GM23338 (cell line): Measurements from ENCODE around the gene LPCAT4. TPM values are rescaled to one million over a fixed set of nuclear protein-coding genes. Genes with fewer than 3 reads are reported as not detected.

Source experiments
- ATAC-seq: fragments of 200-7000 bp; cut with Tn5 transposase; 3 replicates; pipeline ENCODE4 v1.9.1; 2020
- DNase-seq: peaks from one replicate; pipeline ENCODE4 v3.0.0-alpha.2; 2015; ENCODE audit warnings: low spot score
- H2AFZ ChIP-seq: fragments of 200-600 bp; sonication (generic); 2 replicates; pipeline ENCODE4 v1.8.0; 2016; ENCODE audit warnings: antibody characterized with exemption, mild to moderate bottlenecking, moderate library complexity
- H3F3A ChIP-seq: fragments of 200-600 bp; sonication (generic); replicated peaks from 2 replicates; pipeline ENCODE4 v1.8.0; 2017; ENCODE audit warnings: antibody characterized with exemption, mixed run types, low read depth
- H3K27ac ChIP-seq: fragments of 200-600 bp; sonication (generic); 2 replicates; pipeline ENCODE4 v1.6.1; 2016; ENCODE audit warnings: low read depth
- H3K27me3 ChIP-seq: fragments of 200-600 bp; sonication (generic); 2 replicates; pipeline ENCODE4 v1.8.0; 2016; ENCODE audit warnings: mild to moderate bottlenecking, mixed run types, moderate library complexity; ENCODE audit not compliant: insufficient read depth
- H3K36me3 ChIP-seq: fragments of 200-600 bp; sonication (generic); 2 replicates; pipeline ENCODE4 v1.8.0; 2016; ENCODE audit warnings: mild to moderate bottlenecking; ENCODE audit not compliant: insufficient read depth
- H3K4me1 ChIP-seq: fragments of 200-600 bp; sonication (generic); 2 replicates; pipeline ENCODE4 v1.8.0; 2016; ENCODE audit warnings: mild to moderate bottlenecking, moderate library complexity; ENCODE audit not compliant: insufficient read depth
- H3K4me2 ChIP-seq: fragments of 200-600 bp; sonication (generic); 2 replicates; pipeline ENCODE4 v1.7.1; 2017; ENCODE audit warnings: mixed run types
- H3K4me3 ChIP-seq: fragments of 200-600 bp; sonication (generic); 2 replicates; pipeline ENCODE4 v1.6.1; 2016; ENCODE audit warnings: mixed run types
- H3K79me2 ChIP-seq: fragments of 200-600 bp; sonication (generic); replicated peaks from 2 replicates; pipeline ENCODE4 v1.8.0; 2017; ENCODE audit warnings: mild to moderate bottlenecking; ENCODE audit not compliant: insufficient read depth
- H3K9me2 ChIP-seq: fragments of 200-600 bp; sonication (generic); 2 replicates; pipeline ENCODE4 v1.8.0; 2017; ENCODE audit not compliant: insufficient read depth
- H4K20me1 ChIP-seq: fragments of 200-600 bp; sonication (generic); replicated peaks from 2 replicates; pipeline ENCODE4 v1.8.0; 2017; ENCODE audit warnings: mild to moderate bottlenecking; ENCODE audit not compliant: insufficient read depth
- H3K27ac Mint-ChIP-seq: 2 replicates; pipeline ENCODE4 v1.8.0; 2020; ENCODE audit warnings: inconsistent platforms, mild to moderate bottlenecking, moderate library complexity, mixed read lengths
- H3K27me3 Mint-ChIP-seq: 3 replicates; pipeline ENCODE4 v1.8.0; 2022; ENCODE audit warnings: low read depth, mild to moderate bottlenecking, moderate library complexity, mixed read lengths, inconsistent platforms; ENCODE audit not compliant: insufficient read depth, poor library complexity
- H3K36me3 Mint-ChIP-seq: 3 replicates; pipeline ENCODE4 v1.8.0; 2021; ENCODE audit warnings: low read depth, mild to moderate bottlenecking, inconsistent platforms, moderate library complexity, mixed read lengths
- H3K4me1 Mint-ChIP-seq: 3 replicates; pipeline ENCODE4 v1.8.0; 2020; ENCODE audit warnings: mild to moderate bottlenecking, inconsistent platforms, mixed read lengths
- H3K4me3 Mint-ChIP-seq: 3 replicates; pipeline ENCODE4 v1.8.0; 2021; ENCODE audit warnings: moderate library complexity, mild to moderate bottlenecking, inconsistent platforms, mixed read lengths
- H3K9me3 Mint-ChIP-seq: 3 replicates; pipeline ENCODE4 v1.8.0; 2020; ENCODE audit warnings: moderate library complexity, mild to moderate bottlenecking, inconsistent platforms, mixed read lengths
- CREB1 ChIP-seq: fragments of 250-450 bp; sonication (Bioruptor Pico); IDR thresholded peaks from 2 replicates; pipeline ENCODE4 v1.5.0; 2020; ENCODE audit warnings: low read depth, mild to moderate bottlenecking, moderate library complexity
- EZH2phosphoT487 ChIP-seq: fragments of 200-600 bp; sonication (generic); IDR thresholded peaks from one replicate; pipeline ENCODE4 v1.8.1; 2018; ENCODE audit warnings: antibody characterized with exemption; ENCODE audit not compliant: unreplicated experiment
- JUNB ChIP-seq: IDR thresholded peaks from one replicate; pipeline ENCODE4 v1.6.1; 2016; ENCODE audit warnings: antibody characterized with exemption; ENCODE audit not compliant: unreplicated experiment
- STAT1 ChIP-seq: IDR thresholded peaks from one replicate; pipeline ENCODE4 v1.6.1; 2016; ENCODE audit warnings: antibody characterized with exemption; ENCODE audit not compliant: unreplicated experiment
- ZNF331 ChIP-seq: fragments of 250-450 bp; sonication (Bioruptor Pico); IDR thresholded peaks from 2 replicates; pipeline ENCODE4 v1.5.0; 2020; ENCODE audit warnings: low read depth, mild to moderate bottlenecking, moderate library complexity
- polyA plus RNA-seq: library from polyadenylated mRNA; unstranded; fragments of >200 nt; fragmentation: Nextera tagmentation; extraction: Ambion mirVana; gene quantifications from 2 replicates; pipeline ENCODE4 v1.2.1, GENCODE V29; 2016
- total RNA-seq: library from RNA; depleted of rRNA; stranded (reverse); fragments of >200 nt; shearing (Covaris generic); gene quantifications from 2 replicates; pipeline ENCODE4 v1.2.3, GENCODE V29; 2014
- TF ChIP-seq, protein P1 (sequence below): fragments of 250-450 bp; sonication (Bioruptor Pico); IDR thresholded peaks from 2 replicates; pipeline ENCODE4 v1.5.0; 2020; ENCODE audit warnings: mild to moderate bottlenecking, moderate library complexity
- TF ChIP-seq, protein P2 (sequence below): IDR thresholded peaks from 2 replicates; pipeline ENCODE4 v1.6.1; 2016; ENCODE audit warnings: antibody characterized with exemption
- TF ChIP-seq, protein P3 (sequence below), 2 experiments: fragments of 200-600 bp in 1 of 2; sonication (generic) in 1 of 2; conservative IDR thresholded peaks; 2 replicates each; pipeline versions ENCODE4 v1.5.1 to v1.6.1; 2016 to 2017; ENCODE audit warnings: antibody characterized with exemption in 2 of 2, low read depth in 2 of 2, mild to moderate bottlenecking in 2 of 2, moderate library complexity in 1 of 2
- TF ChIP-seq, protein P4 (sequence below): IDR thresholded peaks from one replicate; pipeline ENCODE4 v1.6.1; 2018; ENCODE audit warnings: antibody characterized with exemption; ENCODE audit not compliant: unreplicated experiment

The LPCAT4 gene
- total and polyA plus RNA-seq, 2 experiments from 2014 or later: 36.8 to 49.1 TPM

DNA sequence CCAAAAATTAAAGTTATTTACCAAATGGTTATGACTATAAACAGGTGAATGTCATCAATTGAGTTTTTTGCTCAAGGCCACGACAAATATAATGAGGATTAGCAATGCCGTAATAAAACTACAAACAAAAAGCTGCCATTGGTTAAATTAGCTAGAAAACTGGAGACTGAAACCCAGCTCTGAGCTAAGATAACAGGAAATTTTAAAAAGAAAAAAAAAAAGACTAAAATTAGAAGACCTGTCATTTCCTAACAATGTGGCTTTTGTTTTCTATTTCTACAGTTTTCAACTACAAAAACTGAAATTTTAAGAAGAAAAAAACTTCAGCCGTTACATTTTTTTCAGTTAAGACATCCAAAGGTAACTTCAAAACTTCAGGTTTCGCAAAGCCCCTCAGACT lies 39.1 kb downstream of the LPCAT4 start (continued):
- TF ChIP-seq, protein P1, sequence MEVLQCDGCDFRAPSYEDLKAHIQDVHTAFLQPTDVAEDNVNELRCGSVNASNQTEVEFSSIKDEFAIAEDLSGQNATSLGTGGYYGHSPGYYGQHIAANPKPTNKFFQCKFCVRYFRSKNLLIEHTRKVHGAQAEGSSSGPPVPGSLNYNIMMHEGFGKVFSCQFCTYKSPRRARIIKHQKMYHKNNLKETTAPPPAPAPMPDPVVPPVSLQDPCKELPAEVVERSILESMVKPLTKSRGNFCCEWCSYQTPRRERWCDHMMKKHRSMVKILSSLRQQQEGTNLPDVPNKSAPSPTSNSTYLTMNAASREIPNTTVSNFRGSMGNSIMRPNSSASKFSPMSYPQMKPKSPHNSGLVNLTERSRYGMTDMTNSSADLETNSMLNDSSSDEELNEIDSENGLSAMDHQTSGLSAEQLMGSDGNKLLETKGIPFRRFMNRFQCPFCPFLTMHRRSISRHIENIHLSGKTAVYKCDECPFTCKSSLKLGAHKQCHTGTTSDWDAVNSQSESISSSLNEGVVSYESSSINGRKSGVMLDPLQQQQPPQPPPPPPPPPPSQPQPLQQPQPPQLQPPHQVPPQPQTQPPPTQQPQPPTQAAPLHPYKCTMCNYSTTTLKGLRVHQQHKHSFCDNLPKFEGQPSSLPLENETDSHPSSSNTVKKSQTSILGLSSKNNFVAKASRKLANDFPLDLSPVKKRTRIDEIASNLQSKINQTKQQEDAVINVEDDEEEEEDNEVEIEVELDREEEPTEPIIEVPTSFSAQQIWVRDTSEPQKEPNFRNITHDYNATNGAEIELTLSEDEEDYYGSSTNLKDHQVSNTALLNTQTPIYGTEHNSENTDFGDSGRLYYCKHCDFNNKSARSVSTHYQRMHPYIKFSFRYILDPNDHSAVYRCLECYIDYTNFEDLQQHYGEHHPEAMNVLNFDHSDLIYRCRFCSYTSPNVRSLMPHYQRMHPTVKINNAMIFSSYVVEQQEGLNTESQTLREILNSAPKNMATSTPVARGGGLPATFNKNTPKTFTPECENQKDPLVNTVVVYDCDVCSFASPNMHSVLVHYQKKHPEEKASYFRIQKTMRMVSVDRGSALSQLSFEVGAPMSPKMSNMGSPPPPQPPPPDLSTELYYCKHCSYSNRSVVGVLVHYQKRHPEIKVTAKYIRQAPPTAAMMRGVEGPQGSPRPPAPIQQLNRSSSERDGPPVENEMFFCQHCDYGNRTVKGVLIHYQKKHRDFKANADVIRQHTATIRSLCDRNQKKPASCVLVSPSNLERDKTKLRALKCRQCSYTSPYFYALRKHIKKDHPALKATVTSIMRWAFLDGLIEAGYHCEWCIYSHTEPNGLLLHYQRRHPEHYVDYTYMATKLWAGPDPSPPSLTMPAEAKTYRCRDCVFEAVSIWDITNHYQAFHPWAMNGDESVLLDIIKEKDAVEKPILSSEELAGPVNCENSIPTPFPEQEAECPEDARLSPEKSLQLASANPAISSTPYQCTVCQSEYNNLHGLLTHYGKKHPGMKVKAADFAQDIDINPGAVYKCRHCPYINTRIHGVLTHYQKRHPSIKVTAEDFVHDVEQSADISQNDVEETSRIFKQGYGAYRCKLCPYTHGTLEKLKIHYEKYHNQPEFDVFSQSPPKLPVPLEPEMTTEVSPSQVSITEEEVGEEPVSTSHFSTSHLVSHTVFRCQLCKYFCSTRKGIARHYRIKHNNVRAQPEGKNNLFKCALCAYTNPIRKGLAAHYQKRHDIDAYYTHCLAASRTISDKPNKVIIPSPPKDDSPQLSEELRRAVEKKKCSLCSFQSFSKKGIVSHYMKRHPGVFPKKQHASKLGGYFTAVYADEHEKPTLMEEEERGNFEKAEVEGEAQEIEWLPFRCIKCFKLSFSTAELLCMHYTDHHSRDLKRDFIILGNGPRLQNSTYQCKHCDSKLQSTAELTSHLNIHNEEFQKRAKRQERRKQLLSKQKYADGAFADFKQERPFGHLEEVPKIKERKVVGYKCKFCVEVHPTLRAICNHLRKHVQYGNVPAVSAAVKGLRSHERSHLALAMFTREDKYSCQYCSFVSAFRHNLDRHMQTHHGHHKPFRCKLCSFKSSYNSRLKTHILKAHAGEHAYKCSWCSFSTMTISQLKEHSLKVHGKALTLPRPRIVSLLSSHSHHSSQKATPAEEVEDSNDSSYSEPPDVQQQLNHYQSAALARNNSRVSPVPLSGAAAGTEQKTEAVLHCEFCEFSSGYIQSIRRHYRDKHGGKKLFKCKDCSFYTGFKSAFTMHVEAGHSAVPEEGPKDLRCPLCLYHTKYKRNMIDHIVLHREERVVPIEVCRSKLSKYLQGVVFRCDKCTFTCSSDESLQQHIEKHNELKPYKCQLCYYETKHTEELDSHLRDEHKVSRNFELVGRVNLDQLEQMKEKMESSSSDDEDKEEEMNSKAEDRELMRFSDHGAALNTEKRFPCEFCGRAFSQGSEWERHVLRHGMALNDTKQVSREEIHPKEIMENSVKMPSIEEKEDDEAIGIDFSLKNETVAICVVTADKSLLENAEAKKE: no peak
- no peak for TF ChIP-seq STAT1

DNA sequence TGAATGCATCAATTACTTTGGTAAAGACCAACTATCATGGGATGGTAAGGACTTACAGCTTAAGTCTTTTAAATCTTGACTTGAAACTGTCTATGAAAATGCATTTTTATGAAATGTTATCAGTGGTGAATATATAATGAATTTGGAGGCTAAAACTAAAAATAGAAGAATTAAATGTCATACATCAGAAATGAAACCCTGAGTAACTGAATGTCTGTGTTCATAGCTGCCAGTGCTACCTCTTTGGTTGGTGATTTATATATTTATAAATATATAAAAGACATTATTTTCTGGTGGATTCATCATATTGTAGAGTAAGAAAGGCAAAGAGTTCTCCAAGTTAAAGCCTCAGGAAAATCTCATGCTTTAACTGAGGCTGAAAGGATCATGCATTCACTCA lies 41.6 kb downstream of the LPCAT4 start:
- no peaks in the 10 kb centered on the region for H3F3A ChIP-seq
- H3K9me2 ChIP-seq: no peaks in the 10 kb centered on the region
- H3K36me3 ChIP-seq: no peaks in the 10 kb centered on the region
- no peak for DNase-seq
- TF ChIP-seq, protein P2, sequence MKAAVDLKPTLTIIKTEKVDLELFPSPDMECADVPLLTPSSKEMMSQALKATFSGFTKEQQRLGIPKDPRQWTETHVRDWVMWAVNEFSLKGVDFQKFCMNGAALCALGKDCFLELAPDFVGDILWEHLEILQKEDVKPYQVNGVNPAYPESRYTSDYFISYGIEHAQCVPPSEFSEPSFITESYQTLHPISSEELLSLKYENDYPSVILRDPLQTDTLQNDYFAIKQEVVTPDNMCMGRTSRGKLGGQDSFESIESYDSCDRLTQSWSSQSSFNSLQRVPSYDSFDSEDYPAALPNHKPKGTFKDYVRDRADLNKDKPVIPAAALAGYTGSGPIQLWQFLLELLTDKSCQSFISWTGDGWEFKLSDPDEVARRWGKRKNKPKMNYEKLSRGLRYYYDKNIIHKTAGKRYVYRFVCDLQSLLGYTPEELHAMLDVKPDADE: no peak
- TF ChIP-seq ZNF331 (CRISPR knock-in tag): no peak
- no peak for TF ChIP-seq EZH2phosphoT487
- TF ChIP-seq JUNB: no peak
- TF ChIP-seq, protein P3, sequence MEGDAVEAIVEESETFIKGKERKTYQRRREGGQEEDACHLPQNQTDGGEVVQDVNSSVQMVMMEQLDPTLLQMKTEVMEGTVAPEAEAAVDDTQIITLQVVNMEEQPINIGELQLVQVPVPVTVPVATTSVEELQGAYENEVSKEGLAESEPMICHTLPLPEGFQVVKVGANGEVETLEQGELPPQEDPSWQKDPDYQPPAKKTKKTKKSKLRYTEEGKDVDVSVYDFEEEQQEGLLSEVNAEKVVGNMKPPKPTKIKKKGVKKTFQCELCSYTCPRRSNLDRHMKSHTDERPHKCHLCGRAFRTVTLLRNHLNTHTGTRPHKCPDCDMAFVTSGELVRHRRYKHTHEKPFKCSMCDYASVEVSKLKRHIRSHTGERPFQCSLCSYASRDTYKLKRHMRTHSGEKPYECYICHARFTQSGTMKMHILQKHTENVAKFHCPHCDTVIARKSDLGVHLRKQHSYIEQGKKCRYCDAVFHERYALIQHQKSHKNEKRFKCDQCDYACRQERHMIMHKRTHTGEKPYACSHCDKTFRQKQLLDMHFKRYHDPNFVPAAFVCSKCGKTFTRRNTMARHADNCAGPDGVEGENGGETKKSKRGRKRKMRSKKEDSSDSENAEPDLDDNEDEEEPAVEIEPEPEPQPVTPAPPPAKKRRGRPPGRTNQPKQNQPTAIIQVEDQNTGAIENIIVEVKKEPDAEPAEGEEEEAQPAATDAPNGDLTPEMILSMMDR (conservative IDR thresholded peaks at IDR 0.05; ENCODE audit: low read depth in 2 of 2): no peak
- TF ChIP-seq, protein P4, sequence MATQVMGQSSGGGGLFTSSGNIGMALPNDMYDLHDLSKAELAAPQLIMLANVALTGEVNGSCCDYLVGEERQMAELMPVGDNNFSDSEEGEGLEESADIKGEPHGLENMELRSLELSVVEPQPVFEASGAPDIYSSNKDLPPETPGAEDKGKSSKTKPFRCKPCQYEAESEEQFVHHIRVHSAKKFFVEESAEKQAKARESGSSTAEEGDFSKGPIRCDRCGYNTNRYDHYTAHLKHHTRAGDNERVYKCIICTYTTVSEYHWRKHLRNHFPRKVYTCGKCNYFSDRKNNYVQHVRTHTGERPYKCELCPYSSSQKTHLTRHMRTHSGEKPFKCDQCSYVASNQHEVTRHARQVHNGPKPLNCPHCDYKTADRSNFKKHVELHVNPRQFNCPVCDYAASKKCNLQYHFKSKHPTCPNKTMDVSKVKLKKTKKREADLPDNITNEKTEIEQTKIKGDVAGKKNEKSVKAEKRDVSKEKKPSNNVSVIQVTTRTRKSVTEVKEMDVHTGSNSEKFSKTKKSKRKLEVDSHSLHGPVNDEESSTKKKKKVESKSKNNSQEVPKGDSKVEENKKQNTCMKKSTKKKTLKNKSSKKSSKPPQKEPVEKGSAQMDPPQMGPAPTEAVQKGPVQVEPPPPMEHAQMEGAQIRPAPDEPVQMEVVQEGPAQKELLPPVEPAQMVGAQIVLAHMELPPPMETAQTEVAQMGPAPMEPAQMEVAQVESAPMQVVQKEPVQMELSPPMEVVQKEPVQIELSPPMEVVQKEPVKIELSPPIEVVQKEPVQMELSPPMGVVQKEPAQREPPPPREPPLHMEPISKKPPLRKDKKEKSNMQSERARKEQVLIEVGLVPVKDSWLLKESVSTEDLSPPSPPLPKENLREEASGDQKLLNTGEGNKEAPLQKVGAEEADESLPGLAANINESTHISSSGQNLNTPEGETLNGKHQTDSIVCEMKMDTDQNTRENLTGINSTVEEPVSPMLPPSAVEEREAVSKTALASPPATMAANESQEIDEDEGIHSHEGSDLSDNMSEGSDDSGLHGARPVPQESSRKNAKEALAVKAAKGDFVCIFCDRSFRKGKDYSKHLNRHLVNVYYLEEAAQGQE: no peak
- no peak for TF ChIP-seq CREB1 (CRISPR knock-in tag)
- no peaks in the 10 kb centered on the region for H4K20me1 ChIP-seq
- no peaks in the 10 kb centered on the region for H3K4me1 ChIP-seq
- H3K27ac ChIP-seq: no peak overlapping the region
- ATAC-seq: no peak
- no peak overlapping the region for H2AFZ ChIP-seq
- no peak overlapping the region for H3K4me2 ChIP-seq
- H3K79me2 ChIP-seq: no peaks in the 10 kb centered on the region
- Mint-ChIP-seq H3K4me3 (no peak overlapping the region), H3K27ac (no peak overlapping the region), H3K36me3 (peaks cover 3% of the 10 kb centered on the region; the same call in 2 of the 3 replicates), H3K9me3 (peaks cover 4% of the 10 kb centered on the region; the same call in 1 of the 3 replicates), H3K4me1 (no peaks in the 10 kb centered on the region), H3K27me3 (no peaks in the 10 kb centered on the region)
- no peaks in the 10 kb centered on the region for H3K27me3 ChIP-seq
- no peak overlapping the region for H3K4me3 ChIP-seq
